ENCODE results near the gene SPEM1.

The SPEM1 gene

DNA sequence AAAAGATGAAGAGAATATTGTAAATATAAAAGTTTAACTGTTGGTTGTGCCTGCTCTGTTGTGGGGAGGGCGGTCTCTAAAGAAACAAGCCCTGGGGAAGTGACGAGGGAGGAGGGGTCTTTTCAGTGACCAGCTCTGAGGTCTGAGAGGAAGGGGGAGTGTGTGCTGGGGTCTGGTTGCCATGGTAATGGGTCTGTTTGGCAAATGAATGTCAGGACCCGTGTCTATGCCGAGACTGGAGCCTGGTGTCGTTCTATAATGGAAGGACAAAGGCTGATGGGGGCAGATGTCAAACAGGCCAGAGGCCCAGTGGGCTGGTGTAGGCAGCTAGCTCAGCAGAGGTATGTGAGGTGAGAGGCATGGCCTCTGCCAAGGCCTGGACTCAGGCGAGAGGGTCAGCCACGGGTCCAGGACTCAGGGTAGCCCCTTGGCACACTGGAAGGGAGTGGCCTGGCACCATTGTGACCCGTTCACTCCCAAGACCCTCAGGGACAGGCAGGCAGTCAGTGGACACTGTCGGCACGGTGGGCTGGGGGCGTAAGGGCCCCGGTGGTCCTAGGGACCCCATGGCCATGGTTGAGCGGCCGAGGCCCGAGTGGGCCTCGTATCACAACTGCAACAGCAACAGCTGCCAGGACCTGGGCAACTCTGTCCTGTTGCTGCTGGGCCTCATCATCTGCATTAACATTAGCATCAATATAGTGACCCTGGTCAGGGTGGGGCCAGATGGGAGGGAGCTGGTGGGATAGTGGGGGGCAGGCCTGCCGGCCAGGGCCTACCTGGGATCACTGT is at the start of gene SPEM1:
Gene SPEM1 (plus strand): TSS at position 506 of the 792 bp plus-strand sequence. CDS start 61 bp downstream, at position 567.
- no peaks in the 10 kb centered on the region for H3K9me3 ChIP-seq (ENCODE audit: insufficient read depth, low read length)
- H3K27me3 ChIP-seq (ENCODE audit: low read length), result no peaks in the 10 kb centered on the region
- no peak within 1 kb of the TSS for H3K9ac ChIP-seq (ENCODE audit: low read length)
- H3F3A ChIP-seq (ENCODE audit: insufficient read depth), result no peaks in the 10 kb centered on the region
- no peaks in the 10 kb centered on the region for H3K9me2 ChIP-seq (replicated peaks; ENCODE audit: insufficient read depth, low read length)
- H2AFZ ChIP-seq (ENCODE audit: low read depth, low read length, severe bottlenecking), result no peak within 1 kb of the TSS
- no peak within 1 kb of the TSS for H3K4me3 ChIP-seq (ENCODE audit: insufficient read depth, low read length, poor library complexity, severe bottlenecking)
- TF ChIP-seq, protein P1, sequence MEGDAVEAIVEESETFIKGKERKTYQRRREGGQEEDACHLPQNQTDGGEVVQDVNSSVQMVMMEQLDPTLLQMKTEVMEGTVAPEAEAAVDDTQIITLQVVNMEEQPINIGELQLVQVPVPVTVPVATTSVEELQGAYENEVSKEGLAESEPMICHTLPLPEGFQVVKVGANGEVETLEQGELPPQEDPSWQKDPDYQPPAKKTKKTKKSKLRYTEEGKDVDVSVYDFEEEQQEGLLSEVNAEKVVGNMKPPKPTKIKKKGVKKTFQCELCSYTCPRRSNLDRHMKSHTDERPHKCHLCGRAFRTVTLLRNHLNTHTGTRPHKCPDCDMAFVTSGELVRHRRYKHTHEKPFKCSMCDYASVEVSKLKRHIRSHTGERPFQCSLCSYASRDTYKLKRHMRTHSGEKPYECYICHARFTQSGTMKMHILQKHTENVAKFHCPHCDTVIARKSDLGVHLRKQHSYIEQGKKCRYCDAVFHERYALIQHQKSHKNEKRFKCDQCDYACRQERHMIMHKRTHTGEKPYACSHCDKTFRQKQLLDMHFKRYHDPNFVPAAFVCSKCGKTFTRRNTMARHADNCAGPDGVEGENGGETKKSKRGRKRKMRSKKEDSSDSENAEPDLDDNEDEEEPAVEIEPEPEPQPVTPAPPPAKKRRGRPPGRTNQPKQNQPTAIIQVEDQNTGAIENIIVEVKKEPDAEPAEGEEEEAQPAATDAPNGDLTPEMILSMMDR (IDR thresholded peaks at IDR 0.05; ENCODE audit: insufficient read depth, low read length, poor library complexity, severe bottlenecking), result no peak
- TF ChIP-seq EZH2phosphoT487 (conservative IDR thresholded peaks at IDR 0.05; ENCODE audit: low read length), result no peak
- no peaks in the 10 kb centered on the region for H4K20me1 ChIP-seq (ENCODE audit: low read depth, low read length)
- no peaks in the 10 kb centered on the region for H3K79me2 ChIP-seq (ENCODE audit: insufficient read depth, low read length)
- H3K36me3 ChIP-seq (ENCODE audit: low read length), result no peaks in the 10 kb centered on the region
- H3K4me2 ChIP-seq (ENCODE audit: low read depth, low read length, poor library complexity, severe bottlenecking), result no peak within 1 kb of the TSS
- no peak within 1 kb of the TSS for H3K27ac ChIP-seq (ENCODE audit: low read depth, low read length)

DNA sequence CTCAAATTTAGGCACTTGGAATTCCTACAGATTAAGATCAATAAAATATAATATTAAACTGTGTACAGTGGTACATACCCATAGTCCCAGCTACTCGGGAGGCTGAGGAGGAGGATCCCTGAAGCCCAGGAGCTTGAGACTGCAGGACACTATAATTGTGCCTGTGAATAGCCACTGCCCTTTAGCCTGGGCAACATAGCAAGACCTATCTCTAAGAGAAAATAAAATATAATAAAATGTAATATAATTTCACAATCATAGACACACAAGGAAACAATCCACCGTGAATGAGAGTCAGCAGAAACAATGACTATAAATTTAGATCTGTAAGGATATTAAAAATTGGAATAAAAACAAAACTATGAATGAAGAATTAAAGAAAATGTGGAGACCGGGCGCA is 49.3 kb upstream of the SPEM1 start:
- Histone ChIP-seq H3K4me3 (ENCODE audit: insufficient read depth, low read length, poor library complexity, severe bottlenecking) (no peak overlapping the region), H3K79me2 (ENCODE audit: insufficient read depth, low read length) (no peaks in the 10 kb centered on the region), H3F3A (ENCODE audit: insufficient read depth) (no peaks in the 10 kb centered on the region), H3K4me2 (ENCODE audit: low read depth, low read length, poor library complexity, severe bottlenecking) (no peak overlapping the region), H3K9ac (ENCODE audit: low read length) (no peak overlapping the region), H3K27ac (ENCODE audit: low read depth, low read length) (no peak overlapping the region), H4K20me1 (ENCODE audit: low read depth, low read length) (no peaks in the 10 kb centered on the region), H3K27me3 (ENCODE audit: low read length) (no peaks in the 10 kb centered on the region), H3K36me3 (ENCODE audit: low read length) (no peaks in the 10 kb centered on the region), H2AFZ (ENCODE audit: low read depth, low read length, severe bottlenecking) (no peak overlapping the region), H3K9me3 (ENCODE audit: insufficient read depth, low read length) (no peaks in the 10 kb centered on the region), H3K9me2 (replicated peaks; ENCODE audit: insufficient read depth, low read length) (no peaks in the 10 kb centered on the region)
- no peak for TF ChIP-seq EZH2phosphoT487 (conservative IDR thresholded peaks at IDR 0.05; ENCODE audit: low read length)
- TF ChIP-seq, protein P1 (IDR thresholded peaks at IDR 0.05; ENCODE audit: insufficient read depth, low read length, poor library complexity, severe bottlenecking), result no peak

GRCh38 chr17:7374353-7374752 is 45.8 kb upstream of the SPEM1 start:
- Histone ChIP-seq H3K79me2 (ENCODE audit: insufficient read depth, low read length) (no peaks in the 10 kb centered on the region), H3K27ac (ENCODE audit: low read depth, low read length) (no peak overlapping the region), H3K27me3 (ENCODE audit: low read length) (no peaks in the 10 kb centered on the region), H3K4me2 (ENCODE audit: low read depth, low read length, poor library complexity, severe bottlenecking) (no peak overlapping the region), H4K20me1 (ENCODE audit: low read depth, low read length) (no peaks in the 10 kb centered on the region), H3K9me2 (replicated peaks; ENCODE audit: insufficient read depth, low read length) (no peaks in the 10 kb centered on the region), H3K9ac (ENCODE audit: low read length) (no peak overlapping the region), H3K36me3 (ENCODE audit: low read length) (no peaks in the 10 kb centered on the region), H2AFZ (ENCODE audit: low read depth, low read length, severe bottlenecking) (no peak overlapping the region), H3F3A (ENCODE audit: insufficient read depth) (no peaks in the 10 kb centered on the region), H3K4me3 (ENCODE audit: insufficient read depth, low read length, poor library complexity, severe bottlenecking) (no peak overlapping the region), H3K9me3 (ENCODE audit: insufficient read depth, low read length) (0 out of 2 replicates have a peak, but pooled peaks cover 4% of the 10 kb centered on the region)
- TF ChIP-seq, protein P1 (IDR thresholded peaks at IDR 0.05; ENCODE audit: insufficient read depth, low read length, poor library complexity, severe bottlenecking), result no peak
- TF ChIP-seq EZH2phosphoT487 (conservative IDR thresholded peaks at IDR 0.05; ENCODE audit: low read length), result no peak
